ENCODE data around the gene NME4. TPM values are rescaled to one million over a fixed set of nuclear protein-coding genes. Genes with fewer than 3 reads are reported as not detected.

The NME4 gene
- total RNA-seq, 1 experiment from 2014 or later, result 140 TPM

- Mint-ChIP-seq H3K9me3 (ENCODE audit: unreplicated experiment) (no peaks in the 10 kb centered on the region), H3K27ac (ENCODE audit: unreplicated experiment) (no peak overlapping the region), H3K4me3 (ENCODE audit: unreplicated experiment) (no peak overlapping the region), H3K27me3 (ENCODE audit: insufficient read depth, unreplicated experiment) (no peaks in the 10 kb centered on the region), H3K36me3 (ENCODE audit: insufficient read depth, unreplicated experiment) (peaks cover 49% of the 10 kb centered on the region), H3K4me1 (ENCODE audit: low read depth, unreplicated experiment) (no peaks in the 10 kb centered on the region)
- intact Hi-C loops (cut with micrococcal nuclease; ENCODE audit: unreplicated experiment), result no loop called here
- H3K36me3 ChIP-seq (ENCODE audit: control insufficient read depth, insufficient read depth, low read length), result peaks cover 2% of the 10 kb centered on the region; the same call in 1 of the 2 replicates
- H3K4me3 ChIP-seq (ENCODE audit: low read depth, low read length), result no peak overlapping the region
- H3K9me3 ChIP-seq, result no peaks in the 10 kb centered on the region
- H3K27me3 ChIP-seq (replicated peaks; ENCODE audit: control insufficient read depth, insufficient read depth, low read length), result no peaks in the 10 kb centered on the region
- no peak for DNase-seq
- ChIA-PET CTCF (interaction anchor here (0.5 kb wide), 1 partner anchor 167 kb away, joined by 3 read pairs; no protein-coding TSS in a partner anchor), POLR2A (no interaction called here)
- BruUV-seq (replicated peaks), result no TSS peak
- TF ChIP-seq, protein P1, sequence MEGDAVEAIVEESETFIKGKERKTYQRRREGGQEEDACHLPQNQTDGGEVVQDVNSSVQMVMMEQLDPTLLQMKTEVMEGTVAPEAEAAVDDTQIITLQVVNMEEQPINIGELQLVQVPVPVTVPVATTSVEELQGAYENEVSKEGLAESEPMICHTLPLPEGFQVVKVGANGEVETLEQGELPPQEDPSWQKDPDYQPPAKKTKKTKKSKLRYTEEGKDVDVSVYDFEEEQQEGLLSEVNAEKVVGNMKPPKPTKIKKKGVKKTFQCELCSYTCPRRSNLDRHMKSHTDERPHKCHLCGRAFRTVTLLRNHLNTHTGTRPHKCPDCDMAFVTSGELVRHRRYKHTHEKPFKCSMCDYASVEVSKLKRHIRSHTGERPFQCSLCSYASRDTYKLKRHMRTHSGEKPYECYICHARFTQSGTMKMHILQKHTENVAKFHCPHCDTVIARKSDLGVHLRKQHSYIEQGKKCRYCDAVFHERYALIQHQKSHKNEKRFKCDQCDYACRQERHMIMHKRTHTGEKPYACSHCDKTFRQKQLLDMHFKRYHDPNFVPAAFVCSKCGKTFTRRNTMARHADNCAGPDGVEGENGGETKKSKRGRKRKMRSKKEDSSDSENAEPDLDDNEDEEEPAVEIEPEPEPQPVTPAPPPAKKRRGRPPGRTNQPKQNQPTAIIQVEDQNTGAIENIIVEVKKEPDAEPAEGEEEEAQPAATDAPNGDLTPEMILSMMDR (IDR thresholded peaks at IDR 0.05; ENCODE audit: insufficient read depth in 1 of 2, low read depth in 1 of 2, low read length in 1 of 2, severe bottlenecking in 1 of 2, unreplicated experiment in 1 of 2), result no peak
- H3K4me1 ChIP-seq, result no peaks in the 10 kb centered on the region
Measured at GRCh38 chr16:366476-366875, 30.5 kb upstream of the NME4 start.

- TF ChIP-seq, protein P1 (IDR thresholded peaks at IDR 0.05; ENCODE audit: insufficient read depth in 1 of 2, low read depth in 1 of 2, low read length in 1 of 2, severe bottlenecking in 1 of 2, unreplicated experiment in 1 of 2), result no peak
- Mint-ChIP-seq H3K9me3 (ENCODE audit: unreplicated experiment) (no peaks in the 10 kb centered on the region), H3K4me3 (ENCODE audit: unreplicated experiment) (no peak overlapping the region), H3K36me3 (ENCODE audit: insufficient read depth, unreplicated experiment) (peaks cover 43% of the 10 kb centered on the region), H3K4me1 (ENCODE audit: low read depth, unreplicated experiment) (no peaks in the 10 kb centered on the region), H3K27ac (ENCODE audit: unreplicated experiment) (no peak overlapping the region), H3K27me3 (ENCODE audit: insufficient read depth, unreplicated experiment) (no peaks in the 10 kb centered on the region)
- Histone ChIP-seq H3K27me3 (replicated peaks; ENCODE audit: control insufficient read depth, insufficient read depth, low read length) (no peaks in the 10 kb centered on the region), H3K36me3 (ENCODE audit: control insufficient read depth, insufficient read depth, low read length) (peaks cover 2% of the 10 kb centered on the region; the same call in 1 of the 2 replicates), H3K4me1 (no peaks in the 10 kb centered on the region), H3K9me3 (no peaks in the 10 kb centered on the region), H3K4me3 (ENCODE audit: low read depth, low read length) (no peak overlapping the region)
- no TSS peak for BruUV-seq (replicated peaks)
- ChIA-PET CTCF (interaction anchor here (0.7 to 0.8 kb wide), 3 partner anchors 15 to 132 kb away, joined by 4 to 5 read pairs (median 5); partner anchors contain the start of gene AXIN1), POLR2A (no interaction called here)
- intact Hi-C loops (cut with micrococcal nuclease; ENCODE audit: unreplicated experiment), result no loop called here
- no peak for DNase-seq
Measured at GRCh38 chr16:367333-367903, 29.6 kb upstream of the NME4 start.

DNA sequence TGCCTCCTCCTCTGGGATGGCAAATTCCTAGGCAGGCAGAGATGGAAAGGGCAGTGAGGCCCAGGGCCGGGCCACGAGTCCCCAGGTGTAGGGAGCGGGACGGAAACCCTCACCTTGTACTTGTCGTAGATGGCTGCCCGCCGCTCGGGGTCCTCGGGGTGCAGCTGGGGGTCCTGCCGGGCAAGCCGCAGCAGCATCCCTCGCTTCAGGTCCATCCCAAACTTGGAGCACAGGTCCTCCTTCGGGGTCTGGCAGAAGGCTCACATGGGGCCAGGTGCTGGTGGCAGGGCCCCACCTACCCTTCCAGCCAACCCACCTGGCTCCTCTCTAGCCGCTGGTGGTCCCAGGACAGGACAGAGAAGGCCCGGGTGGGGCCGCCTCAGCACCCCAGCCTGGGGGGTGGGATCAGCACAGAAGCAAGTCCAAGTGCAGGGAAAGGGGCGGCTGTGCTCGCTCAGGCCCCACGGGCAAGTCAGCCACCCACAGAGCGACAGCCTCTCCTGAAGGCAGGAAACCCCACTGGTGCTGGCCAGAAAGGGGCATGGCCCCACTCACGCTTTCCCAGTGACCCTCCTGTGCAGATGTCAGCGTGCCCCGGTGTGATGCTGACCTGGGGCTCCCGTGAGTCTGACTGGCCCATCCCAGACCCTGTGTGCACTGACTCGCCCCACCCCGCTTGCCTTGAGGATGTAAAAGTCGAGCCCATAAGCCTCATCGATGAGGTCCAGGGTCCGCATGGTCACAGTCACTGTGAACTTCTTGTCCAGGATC, 28.4 kb upstream of the NME4 start:
- no peaks in the 10 kb centered on the region for H3K4me1 Mint-ChIP-seq (ENCODE audit: low read depth, unreplicated experiment)
- no peaks in the 10 kb centered on the region for H3K9me3 ChIP-seq
- ChIA-PET CTCF (no interaction called here), POLR2A (no interaction called here)
- H3K4me1 ChIP-seq, result no peaks in the 10 kb centered on the region
- H3K27me3 ChIP-seq (replicated peaks; ENCODE audit: control insufficient read depth, insufficient read depth, low read length), result no peaks in the 10 kb centered on the region
- H3K9me3 Mint-ChIP-seq (ENCODE audit: unreplicated experiment), result no peaks in the 10 kb centered on the region
- H3K27ac Mint-ChIP-seq (ENCODE audit: unreplicated experiment), result no peak overlapping the region
- peaks cover 2% of the 10 kb centered on the region for H3K36me3 ChIP-seq (ENCODE audit: control insufficient read depth, insufficient read depth, low read length)
- TF ChIP-seq, protein P1 (IDR thresholded peaks at IDR 0.05; ENCODE audit: insufficient read depth in 1 of 2, low read depth in 1 of 2, low read length in 1 of 2, severe bottlenecking in 1 of 2, unreplicated experiment in 1 of 2), result no peak
- H3K27me3 Mint-ChIP-seq (ENCODE audit: insufficient read depth, unreplicated experiment), result no peaks in the 10 kb centered on the region
- peaks cover 42% of the 10 kb centered on the region for H3K36me3 Mint-ChIP-seq (ENCODE audit: insufficient read depth, unreplicated experiment)
- BruUV-seq (replicated peaks), result no TSS peak
- H3K4me3 Mint-ChIP-seq (ENCODE audit: unreplicated experiment), result no peak overlapping the region
- no peak for DNase-seq
- no peak overlapping the region for H3K4me3 ChIP-seq (ENCODE audit: low read depth, low read length)
- intact Hi-C loops (cut with micrococcal nuclease; ENCODE audit: unreplicated experiment), result no loop called here

All from Caco-2 (cell line).